WERI-Rb-1 (cell line): ENCODE results near the gene LRP5.

Experiments
- DNase-seq: peaks from one replicate; pipeline ENCODE4 v3.0.0-alpha.2; 2020
- H3K27ac ChIP-seq: fragments of 250-450 bp; sonication (Bioruptor Pico); 2 replicates; pipeline ENCODE4 v1.5.1; 2020; ENCODE audit warnings: mild to moderate bottlenecking, moderate library complexity
- H3K27me3 ChIP-seq: fragments of 250-450 bp; sonication (Bioruptor Pico); 2 replicates; pipeline ENCODE4 v1.5.1; 2021; ENCODE audit warnings: mild to moderate bottlenecking, low read depth, moderate library complexity; ENCODE audit not compliant: insufficient read depth, severe bottlenecking
- H3K36me3 ChIP-seq: fragments of 250-450 bp; sonication (Bioruptor Pico); 2 replicates; pipeline ENCODE4 v1.5.1; 2020; ENCODE audit warnings: mild to moderate bottlenecking, moderate library complexity
- H3K4me3 ChIP-seq: 2 replicates; pipeline ENCODE4 v1.5.1; 2011; ENCODE audit warnings: low read depth, mild to moderate bottlenecking, control low read depth, low read length
- H3K9me3 ChIP-seq: fragments of 250-450 bp; sonication (Bioruptor Pico); 2 replicates; pipeline ENCODE4 v1.5.1; 2021; ENCODE audit warnings: mild to moderate bottlenecking, moderate library complexity; ENCODE audit not compliant: severe bottlenecking
- CTCF ChIP-seq: IDR thresholded peaks from 2 replicates; pipeline ENCODE4 v1.5.1; 2011; ENCODE audit warnings: low read depth, mild to moderate bottlenecking, control low read depth, inconsistent platforms, low read length

The LRP5 gene

GRCh38 chr11:68312117-68312779, at the start of gene LRP5:
TSS of gene LRP5 (plus strand) at chr11:68312591. CDS start at chr11:68312715, 124 bp downstream.
- peak within 1 kb of the TSS; percentile 11; the same call in 1 of the 2 replicates for H3K27ac ChIP-seq
- DNase-seq, result peak; percentile 31
- no peaks in the 10 kb centered on the region for H3K27me3 ChIP-seq
- no peaks in the 10 kb centered on the region for H3K9me3 ChIP-seq
- H3K36me3 ChIP-seq, result no peaks in the 10 kb centered on the region
- no peak for TF ChIP-seq CTCF
- H3K4me3 ChIP-seq, result peak within 1 kb of the TSS; percentile 72

DNA sequence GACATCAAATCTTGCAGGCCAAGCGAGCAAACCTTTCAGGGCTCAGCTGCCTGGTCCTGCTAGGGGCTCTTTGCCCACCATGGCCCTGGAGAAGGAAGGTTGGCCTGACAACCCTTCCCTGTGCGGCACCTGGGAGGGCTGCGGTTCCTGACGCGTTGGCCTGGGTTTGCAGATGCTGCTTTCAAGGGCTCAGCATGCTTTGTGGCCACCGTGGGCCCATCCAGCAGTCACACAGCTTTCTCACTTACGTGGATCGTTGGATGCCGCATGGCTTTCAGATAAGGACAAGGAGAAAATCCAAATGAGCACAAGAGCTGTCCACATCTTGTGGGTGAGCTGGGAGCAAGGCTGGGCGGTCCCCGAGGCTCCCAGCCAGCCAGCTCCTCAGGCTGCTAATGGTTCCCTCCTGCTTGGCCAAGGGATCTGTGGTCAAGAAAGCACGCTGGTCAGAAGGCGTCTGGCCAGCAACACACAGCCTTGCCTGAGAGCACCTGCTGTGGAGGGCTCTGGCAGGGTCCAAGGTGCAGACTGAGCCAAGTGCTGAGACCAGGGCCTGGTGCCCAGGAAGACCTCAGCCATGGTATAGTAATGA, 48.9 kb upstream of the LRP5 start:
- no peak for DNase-seq
- Histone ChIP-seq H3K27ac (no peak overlapping the region), H3K36me3 (peaks cover 50% of the 10 kb centered on the region)

DNA sequence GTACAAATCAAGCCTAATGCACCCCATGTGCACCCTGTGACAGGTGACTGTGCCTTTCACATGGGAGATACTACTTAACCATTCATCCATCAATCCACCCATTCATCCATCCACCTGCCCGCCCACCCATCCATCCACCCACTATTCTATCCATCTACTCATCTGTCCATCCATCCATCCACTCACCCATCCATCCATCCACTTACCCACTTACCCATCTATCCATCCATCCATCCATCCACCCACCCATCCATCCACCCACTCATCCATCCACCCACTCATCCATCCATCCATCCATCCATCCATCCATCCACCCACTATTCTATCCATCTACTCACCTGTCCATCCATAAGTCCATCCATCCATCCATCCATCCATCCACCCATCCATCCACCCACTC, 48.1 kb upstream of the LRP5 start:
- no peaks in the 10 kb centered on the region for H3K27me3 ChIP-seq
- TF ChIP-seq CTCF, result no peak
- H3K27ac ChIP-seq, result no peak overlapping the region
- no peak overlapping the region for H3K4me3 ChIP-seq
- peaks cover 50% of the 10 kb centered on the region for H3K36me3 ChIP-seq
- no peak for DNase-seq
- no peaks in the 10 kb centered on the region for H3K9me3 ChIP-seq

More for the DNA sequence above, 48.9 kb upstream of the LRP5 start:
- no peaks in the 10 kb centered on the region for H3K27me3 ChIP-seq
- H3K4me3 ChIP-seq, result no peak overlapping the region
- TF ChIP-seq CTCF, result no peak
- H3K9me3 ChIP-seq, result no peaks in the 10 kb centered on the region

DNA sequence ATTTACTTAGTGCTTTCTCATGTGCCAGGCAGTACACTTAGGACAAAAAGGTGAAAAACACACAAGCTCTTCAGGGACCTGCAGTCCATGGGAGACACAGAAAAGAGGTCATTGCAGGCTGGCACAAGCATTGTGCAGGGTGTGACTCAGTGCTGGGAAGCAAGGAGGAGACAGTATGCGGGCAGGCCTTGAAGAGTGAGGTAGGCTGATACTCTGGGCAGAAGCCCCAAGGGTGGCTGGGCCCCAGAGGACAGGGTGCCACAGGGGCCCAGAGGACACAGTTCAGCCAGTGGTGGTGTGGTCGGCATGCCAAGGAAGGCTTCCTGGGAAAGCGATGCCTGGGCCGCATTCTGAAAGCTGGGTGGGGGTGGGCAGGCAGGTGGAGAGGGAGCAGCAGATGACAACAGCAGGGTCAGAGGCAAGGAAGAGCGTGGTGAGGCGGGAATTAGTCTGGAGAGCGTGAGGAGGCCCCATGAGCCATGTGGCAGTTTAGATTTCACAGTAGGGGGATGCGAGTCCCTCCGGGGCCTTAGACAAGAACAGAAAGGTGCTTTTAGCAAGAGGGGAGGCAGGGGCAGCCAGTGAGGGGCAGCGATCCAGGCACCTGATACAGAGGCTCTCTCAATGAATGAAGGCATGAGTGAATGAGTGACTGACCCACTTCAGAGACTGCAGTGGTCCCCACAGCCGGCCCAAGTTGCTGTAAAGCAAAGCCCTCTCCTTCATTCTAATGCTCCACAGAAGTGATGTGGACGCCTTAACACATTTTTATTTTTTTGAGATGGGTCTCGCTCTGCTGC, 47.5 kb upstream of the LRP5 start:
- no peak for DNase-seq
- no peaks in the 10 kb centered on the region for H3K9me3 ChIP-seq
- no peak overlapping the region for H3K4me3 ChIP-seq
- no peak for TF ChIP-seq CTCF
- H3K27me3 ChIP-seq, result no peaks in the 10 kb centered on the region
- no peak overlapping the region for H3K27ac ChIP-seq
- H3K36me3 ChIP-seq, result peaks cover 50% of the 10 kb centered on the region

DNA sequence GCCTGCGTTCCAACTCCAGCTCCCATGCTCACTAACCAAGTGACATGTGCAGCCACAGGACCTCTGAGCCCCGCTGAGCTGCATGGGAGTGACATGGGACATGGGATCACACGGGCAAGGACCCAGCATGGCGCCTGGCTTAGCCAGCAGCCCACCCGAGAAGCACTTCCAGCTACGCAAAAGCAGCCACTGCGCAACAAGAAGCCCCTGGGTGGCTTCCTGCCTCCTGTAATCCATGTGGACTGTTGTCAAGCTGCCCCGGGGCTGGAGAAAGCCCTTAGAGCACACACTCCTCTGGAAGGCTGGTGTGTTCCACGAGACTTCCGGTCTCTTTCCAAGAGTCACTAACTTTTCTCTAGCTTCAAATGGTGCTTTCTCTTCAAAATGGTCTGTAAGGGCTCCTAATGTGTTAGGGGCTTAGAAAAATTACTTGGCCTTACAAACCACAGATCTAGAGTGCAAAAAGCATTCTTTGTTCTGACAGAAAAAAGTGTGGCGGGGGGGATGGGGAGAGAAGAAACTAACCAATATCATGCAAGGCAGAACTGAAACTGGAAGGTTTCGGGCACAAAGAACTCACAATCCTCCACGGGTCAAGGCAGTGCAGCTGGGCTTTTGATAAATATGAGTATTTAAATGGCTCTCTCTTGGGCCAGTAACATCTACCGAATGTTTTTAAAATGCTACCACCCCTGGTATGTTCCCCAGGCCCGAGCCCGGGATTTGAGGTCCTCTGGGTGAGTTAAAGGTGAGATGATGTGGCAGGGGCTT, 46.1 kb upstream of the LRP5 start:
- DNase-seq, result no peak
- no peak for TF ChIP-seq CTCF
- Histone ChIP-seq H3K27me3 (no peaks in the 10 kb centered on the region), H3K4me3 (no peak overlapping the region), H3K27ac (no peak overlapping the region), H3K36me3 (peaks cover 49% of the 10 kb centered on the region), H3K9me3 (no peaks in the 10 kb centered on the region)
